GM19438 (cell line): ENCODE data around the gene ZNF564.
"Not testable (repeated sequence)": the region's sequence is repeated elsewhere in the genome, so short reads cannot be mapped to it uniquely, and the experiment has no call there.

Source experiments
- ATAC-seq: cut with Tn5 transposase; IDR thresholded peaks from one replicate; pipeline ENCODE4 v1.9.1; 2021; ENCODE audit warnings: low read depth; ENCODE audit not compliant: unreplicated experiment

The ZNF564 gene

DNA sequence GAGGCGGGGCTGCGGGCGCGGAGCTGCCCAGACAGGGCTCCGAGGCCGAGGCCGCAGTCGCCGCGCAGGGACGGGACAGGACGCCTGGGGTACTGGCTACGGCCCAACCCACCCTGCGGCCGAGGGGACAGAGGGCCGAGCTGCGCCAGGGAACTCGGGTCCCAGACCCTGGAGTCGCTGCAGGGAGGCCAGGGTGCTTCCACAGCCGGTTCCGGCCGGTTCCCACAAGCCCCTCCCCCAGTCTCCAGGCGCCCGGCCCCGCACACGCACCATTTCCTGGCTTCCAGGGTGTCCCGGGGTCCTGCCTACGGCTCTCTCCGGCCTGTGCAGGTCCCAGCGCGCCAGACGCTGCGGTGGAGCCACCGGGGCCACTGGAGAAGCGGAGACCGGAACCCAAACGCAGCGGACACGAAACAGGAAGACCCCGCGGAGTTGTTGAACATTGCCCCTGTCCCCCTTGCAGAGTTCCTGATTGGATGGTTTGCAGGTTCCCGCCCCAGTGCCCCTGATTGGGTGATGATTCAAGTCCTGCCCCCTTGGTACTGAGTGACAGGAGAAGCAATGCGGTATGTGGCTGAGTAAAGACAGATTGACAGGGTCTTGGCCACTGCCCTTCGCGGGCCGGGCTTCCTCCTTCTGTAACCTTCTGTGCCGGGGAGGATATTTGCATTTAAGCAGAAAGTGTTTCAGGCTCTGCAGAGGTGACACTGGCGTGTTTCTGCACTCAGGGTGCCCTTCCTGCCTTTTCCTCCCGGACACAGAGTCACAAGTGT lies at the start of gene ZNF564:
Gene ZNF564 (minus strand): TSS at position 423 of the 773 bp plus-strand sequence. CDS start 150 bp downstream, at position 273.
- peak; percentile 98 for ATAC-seq

GRCh38 chr19:12597594-12597993 lies 46.3 kb upstream of the ZNF564 start:
- no peak for ATAC-seq

DNA sequence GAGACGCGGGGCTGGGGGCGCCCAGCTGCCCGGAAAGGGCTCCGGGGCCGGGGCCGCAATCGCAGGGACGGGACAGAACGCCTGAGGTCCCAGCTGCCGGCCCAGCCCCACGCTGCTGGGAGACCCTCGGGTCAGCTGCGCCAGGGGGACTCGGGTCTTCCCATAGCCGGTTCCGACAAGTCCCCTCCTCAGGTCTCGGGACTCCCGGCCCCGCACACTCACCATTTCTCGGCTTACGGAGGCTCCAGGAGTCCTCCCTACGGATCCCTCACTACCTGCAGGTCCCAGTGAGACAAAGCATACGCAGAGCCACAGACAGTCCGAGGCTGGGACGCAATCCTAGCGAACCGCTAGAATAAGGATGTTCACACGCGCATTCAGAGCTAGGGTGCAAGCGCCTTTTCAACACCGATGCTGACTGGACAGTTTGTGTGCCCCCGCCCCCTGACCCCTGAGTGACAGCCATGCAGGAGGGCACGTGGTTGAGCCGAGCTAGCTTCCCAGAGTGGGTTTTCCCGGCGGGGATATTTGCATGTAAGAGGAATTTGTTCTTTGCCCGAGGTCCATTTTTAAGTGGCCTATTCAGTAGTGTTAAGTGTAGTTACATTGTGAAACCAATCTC lies 45.8 kb upstream of the ZNF564 start:
- no peak for ATAC-seq

DNA sequence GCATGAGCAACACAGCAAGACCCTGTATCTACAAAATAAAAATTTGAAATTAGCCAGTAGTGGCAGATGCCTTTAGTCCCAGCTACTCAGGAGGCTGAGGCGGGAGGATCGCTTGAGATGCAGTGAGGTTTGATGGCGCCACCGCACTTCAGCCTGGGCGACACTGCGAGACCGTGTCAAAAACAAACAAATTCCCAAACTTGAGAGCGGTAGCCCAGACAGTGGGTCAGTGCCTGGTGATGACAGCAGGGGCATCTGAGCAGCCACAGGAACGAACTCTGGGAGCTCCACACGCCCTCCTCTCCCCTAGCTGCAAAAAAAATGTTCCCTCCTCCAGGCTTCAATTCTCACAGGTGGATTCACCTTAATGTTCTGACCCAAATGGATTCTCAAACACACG lies 45.2 kb upstream of the ZNF564 start:
- no peak for ATAC-seq

- ATAC-seq: no peak
Observed at GRCh38 chr19:12581100-12581499, 29.8 kb upstream of the ZNF564 start.

GRCh38 chr19:12580180-12580694 lies 29.0 kb upstream of the ZNF564 start:
- ATAC-seq: no peak

- ATAC-seq: no peak
Observed at GRCh38 chr19:12578641-12579040, 27.4 kb upstream of the ZNF564 start.

GRCh38 chr19:12574036-12574435 lies 22.8 kb upstream of the ZNF564 start:
- no peak for ATAC-seq

DNA sequence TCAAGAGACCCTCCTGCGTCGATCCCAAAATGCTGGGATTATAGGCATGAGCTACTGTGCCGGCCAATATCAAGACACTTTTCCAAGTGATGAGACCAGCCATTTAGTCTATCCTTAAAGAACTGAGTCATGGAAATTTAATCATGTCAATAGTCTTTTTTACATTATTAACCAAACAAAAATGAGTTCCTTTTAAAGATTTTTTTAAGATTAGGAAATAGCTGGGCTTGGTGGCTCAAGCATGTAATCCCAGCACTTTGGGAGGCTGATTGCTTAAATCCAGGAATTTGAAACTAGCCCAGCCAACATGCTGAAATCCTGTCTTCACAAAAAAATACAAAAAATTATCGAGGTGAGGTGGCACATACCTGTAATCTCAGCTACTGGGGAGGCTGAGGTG lies 16.7 kb upstream of the ZNF564 start:
- ATAC-seq: no peak

- not testable (repeated sequence) for ATAC-seq
Observed at GRCh38 chr19:12566380-12566779, 15.1 kb upstream of the ZNF564 start.

GRCh38 chr19:12564016-12564664 lies 12.9 kb upstream of the ZNF564 start:
- ATAC-seq: no peak

GRCh38 chr19:12555456-12555930 lies 4.2 kb upstream of the ZNF564 start:
- ATAC-seq: no peak

- no peak for ATAC-seq
Observed at GRCh38 chr19:12546903-12547302, 4.4 kb downstream of the ZNF564 start.

GRCh38 chr19:12546068-12546467 lies 5.2 kb downstream of the ZNF564 start:
- ATAC-seq: no peak

- ATAC-seq: no peak
Observed at GRCh38 chr19:12545267-12545666, 6.0 kb downstream of the ZNF564 start.

DNA sequence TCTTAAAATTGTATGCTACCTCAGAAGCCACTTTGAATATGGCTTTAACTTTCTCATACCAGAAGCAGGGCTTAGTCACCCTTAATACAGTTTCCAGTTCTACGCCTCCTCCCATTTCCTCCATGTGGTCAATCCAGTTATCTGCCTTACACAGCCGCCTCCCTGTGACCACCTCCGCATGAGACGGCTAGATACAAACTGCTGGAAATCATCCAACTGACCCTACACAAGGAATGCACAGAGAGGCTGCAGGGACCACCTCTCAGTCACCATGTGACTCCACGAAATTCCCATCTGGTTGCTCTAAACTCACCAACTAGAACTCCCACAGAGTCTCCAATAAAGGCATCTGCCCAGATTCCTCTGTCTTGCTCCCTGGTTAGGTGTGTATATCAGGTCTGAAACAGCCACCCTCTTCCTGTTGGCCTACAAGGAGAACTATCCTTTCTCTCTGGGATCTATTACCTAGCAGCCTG lies 6.8 kb downstream of the ZNF564 start:
- no peak for ATAC-seq

GRCh38 chr19:12543855-12544254 lies 7.4 kb downstream of the ZNF564 start:
- no peak for ATAC-seq

DNA sequence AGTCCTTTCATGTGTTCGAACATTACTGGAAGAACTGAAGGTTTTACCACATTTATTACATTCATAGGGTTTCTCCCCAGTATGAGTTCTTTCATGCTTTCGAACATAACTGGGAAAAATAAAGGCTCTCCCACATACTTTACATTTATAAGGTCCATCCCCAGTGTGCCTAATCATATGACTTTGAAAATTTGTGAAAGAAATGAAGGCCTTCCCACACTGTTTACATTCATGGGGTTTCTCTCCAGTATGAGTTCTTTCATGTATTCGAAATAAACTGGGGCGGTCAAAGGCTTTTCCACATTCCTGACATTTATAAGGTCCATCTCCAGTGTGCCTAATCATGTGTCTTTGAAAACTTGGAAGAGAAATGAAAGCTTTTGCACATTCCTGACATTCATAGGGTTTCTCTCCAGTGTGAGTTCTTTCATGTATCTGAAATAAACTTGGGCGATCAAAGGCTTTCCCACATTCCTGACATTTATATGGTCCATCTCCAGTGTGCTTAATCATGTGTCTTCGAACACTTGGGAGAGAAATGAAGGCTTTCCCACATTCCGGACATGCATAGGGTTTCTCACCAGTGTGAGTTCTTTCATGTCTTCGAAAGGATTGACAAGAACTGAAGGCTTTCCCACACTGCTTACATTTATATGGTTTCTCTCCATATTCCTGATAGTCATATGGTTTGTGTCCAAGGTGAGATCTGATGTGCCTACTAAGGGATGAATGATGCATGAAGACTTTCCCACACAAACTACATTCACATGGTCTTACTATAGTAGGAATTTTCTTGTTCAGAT lies 24.0 kb downstream of the ZNF564 start:
- ATAC-seq: no peak

DNA sequence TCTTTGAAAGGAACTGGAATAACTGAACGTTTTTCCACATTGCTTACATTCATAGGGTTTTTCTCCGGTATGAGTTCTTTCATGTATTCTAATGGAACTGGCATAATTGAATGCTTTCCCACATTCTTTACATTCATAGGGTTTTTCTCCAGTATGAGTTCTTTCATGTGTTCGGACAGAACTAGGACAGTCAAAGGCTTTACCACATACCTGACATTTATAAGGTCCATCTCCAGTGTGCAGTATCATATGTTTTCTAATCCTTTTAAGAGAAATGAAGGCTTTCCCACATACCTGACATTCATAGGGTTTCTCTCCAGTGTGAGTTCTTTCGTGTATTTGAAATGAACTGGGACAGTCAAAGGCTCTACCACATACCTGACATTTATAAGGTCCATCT lies 24.7 kb downstream of the ZNF564 start:
- ATAC-seq: no peak

- no peak for ATAC-seq
Observed at GRCh38 chr19:12521996-12522395, 29.3 kb downstream of the ZNF564 start.
